ENCODE data around the gene FBXO28. TPM values are rescaled to one million over a fixed set of nuclear protein-coding genes. Genes with fewer than 3 reads are reported as not detected.
A peak's percentile ranks its signal among the peaks of the same experiment; 100 is the strongest.
"Not testable (repeated sequence)": the region's sequence is repeated elsewhere in the genome, so short reads cannot be mapped to it uniquely, and the experiment has no call there.

Gene FBXO28
- total RNA-seq, 1 donor from 2014 or later: 17.3 TPM

DNA sequence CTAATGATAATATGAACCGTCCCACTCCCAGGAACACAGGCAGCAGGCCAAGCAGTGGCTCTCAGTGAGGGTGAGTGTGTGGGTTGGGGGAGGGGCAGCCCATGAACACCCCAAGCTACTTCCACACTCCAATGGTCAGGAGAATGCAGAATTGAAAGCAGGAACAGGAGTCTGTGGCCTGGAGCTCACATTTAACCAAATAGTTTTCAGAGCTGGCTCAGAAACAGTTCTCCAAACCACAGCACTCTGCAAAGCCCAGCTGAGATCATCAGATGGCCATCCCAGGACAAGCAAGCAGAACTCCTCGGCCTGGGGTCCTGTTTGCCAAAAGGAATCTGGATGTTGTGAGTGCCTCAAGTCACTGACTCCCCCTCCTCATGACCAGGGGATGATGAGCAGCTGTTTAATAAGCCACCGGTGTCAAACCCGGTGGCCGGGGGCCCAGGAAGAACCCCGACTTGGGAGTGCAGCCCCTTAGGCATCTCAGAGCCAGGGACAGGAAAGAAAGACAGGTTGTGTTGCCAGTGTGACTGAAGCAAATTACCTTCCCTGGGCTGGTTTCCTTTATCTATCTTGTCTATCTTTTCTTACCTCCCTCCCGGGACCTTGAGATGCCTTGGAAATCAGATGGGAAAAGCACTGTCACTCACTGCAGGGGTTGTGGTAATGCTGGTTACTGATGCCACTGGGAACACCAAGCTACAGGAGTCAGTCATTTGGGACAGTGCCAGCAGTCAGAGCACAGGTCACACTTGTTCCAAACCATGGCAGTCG, 89.5 kb downstream of the FBXO28 start:
- intact Hi-C loops (cut with DNase I): no loop called here
- DNase-seq (ENCODE audit: missing footprints) (no peak), ATAC-seq (peak; percentile 66)

DNA sequence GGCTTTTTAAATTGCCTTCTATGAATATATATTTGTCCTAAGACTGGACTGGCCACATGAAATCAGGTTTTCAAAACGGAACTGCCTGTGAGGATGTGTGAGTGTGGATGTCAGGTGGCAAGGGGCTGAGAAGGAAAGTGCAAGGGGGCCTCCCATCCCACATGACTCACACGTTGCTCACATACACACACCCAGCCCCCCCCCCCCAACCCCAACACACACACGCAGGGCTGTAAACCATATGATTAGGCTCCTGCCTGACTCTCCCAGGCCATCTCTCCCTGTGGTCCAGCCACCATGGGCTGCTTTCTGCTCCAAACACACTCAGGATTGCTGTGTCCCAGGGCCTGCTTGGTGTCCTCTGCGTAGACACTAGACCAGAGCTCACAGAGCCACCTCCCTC, 91.5 kb downstream of the FBXO28 start:
- DNase-seq (ENCODE audit: missing footprints) (no peak), ATAC-seq (peak; percentile 30)
- intact Hi-C loops (cut with DNase I): no loop called here

DNA sequence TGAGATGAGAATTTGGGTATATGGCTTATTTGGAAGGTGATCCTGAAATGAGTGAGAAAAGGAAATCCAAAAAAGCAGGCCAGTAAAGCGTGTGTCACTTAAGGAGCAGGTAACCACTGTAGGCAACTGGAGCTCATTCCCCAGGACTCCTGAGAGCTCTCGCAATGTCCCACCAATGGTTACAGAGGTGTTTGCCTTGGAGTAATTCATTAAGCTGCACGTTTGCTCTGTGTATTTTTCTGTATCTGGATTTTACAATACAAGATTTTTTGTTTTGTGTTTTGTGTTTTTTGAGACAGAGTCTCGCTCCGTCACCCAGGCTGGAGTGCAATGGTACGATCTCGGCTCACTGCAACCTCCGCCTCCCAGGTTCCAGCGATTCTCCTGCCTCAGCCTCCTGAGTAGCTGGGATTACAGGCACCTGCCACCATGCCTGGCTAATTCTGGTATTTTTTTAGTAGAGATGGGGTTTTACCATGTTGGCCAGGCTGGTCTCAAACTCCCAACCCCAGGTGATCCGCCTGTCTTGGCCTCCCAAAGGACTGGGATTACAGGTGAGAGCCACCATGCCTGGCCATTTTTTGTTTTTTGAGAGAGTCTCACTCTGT, 92.1 kb downstream of the FBXO28 start:
- ATAC-seq; DNase-seq (ENCODE audit: missing footprints); intact Hi-C loops (cut with DNase I): not testable (repeated sequence)

DNA sequence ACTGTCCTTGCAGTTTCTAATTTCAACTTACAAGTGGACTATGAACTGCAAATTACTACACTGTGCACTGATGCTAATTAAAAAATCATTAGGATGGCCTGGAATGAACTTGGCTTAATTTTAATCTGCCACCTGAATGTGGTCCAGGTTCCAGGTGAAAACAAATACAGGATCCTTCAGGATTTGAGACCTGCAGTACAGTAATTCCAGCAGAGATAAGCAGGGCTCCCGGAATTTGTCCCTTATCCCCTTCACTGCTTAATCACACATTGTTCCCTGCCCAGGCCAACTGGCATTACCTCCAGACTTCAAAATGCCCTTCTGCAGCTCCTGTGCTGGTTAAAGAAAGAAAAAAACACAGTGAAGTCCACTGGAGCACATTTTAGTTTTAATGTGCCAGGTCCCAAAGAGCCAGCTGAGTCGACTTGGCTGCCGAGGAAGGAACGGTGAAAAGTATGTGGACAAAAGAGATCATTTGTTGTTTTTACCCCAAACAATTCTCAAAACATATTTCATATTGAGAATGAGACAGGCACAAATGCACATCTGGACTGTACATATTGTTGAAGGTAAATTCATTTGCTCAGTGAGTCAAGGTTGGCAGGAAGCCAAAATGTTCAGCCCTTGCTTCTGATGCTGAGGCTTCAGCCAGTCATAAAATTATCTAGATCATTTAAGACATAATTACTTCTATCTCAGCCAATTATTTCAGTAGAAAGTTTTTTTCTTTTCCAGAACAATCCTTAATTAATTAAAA, 97.5 kb downstream of the FBXO28 start:
- intact Hi-C loops (cut with DNase I): no loop called here
- DNase-seq (ENCODE audit: missing footprints) (no peak), ATAC-seq (peak; percentile 77)

Other genes starting within 250 kb of the FBXO28 start
- gene DEGS1, start 69.1 kb downstream of the FBXO28 start, total RNA-seq: 63.8 TPM
- gene NVL, start 216.1 kb downstream of the FBXO28 start, total RNA-seq: 8.3 TPM
- 31.5 TPM for gene CNIH4, start 242.8 kb downstream of the FBXO28 start, total RNA-seq